Left lung (tissue), 10 donors: ENCODE measurements around the gene FAM111A. TPM values are rescaled to one million over a fixed set of nuclear protein-coding genes. Genes with fewer than 3 reads are reported as not detected.

Source experiments
- ATAC-seq: fragments of 200-7000 bp; cut with Tn5 transposase; one replicate; pipeline ENCODE4 v1.9.1; 2020; ENCODE audit warnings: moderate library complexity
- DNase-seq, 4 donors: peaks; one replicate each; pipeline ENCODE4 v3.0.0-alpha.2; 2013 to 2020
- H3K27ac ChIP-seq, 2 donors: fragments of 200-600 bp; sonication (generic) in 1 of 2; one replicate each; pipeline versions ENCODE4 v1.5.0 to v1.8.0; 2020 to 2021
- H3K27me3 ChIP-seq, 2 donors: fragments of 200-600 bp; sonication (generic) in 1 of 2; one replicate each; pipeline versions ENCODE4 v1.5.0 to v1.8.0; 2020 to 2021
- H3K36me3 ChIP-seq, 2 donors: fragments of 200-600 bp; sonication (generic) in 1 of 2; one replicate each; pipeline versions ENCODE4 v1.5.0 to v1.8.0; 2020 to 2021
- H3K4me1 ChIP-seq, 2 donors: fragments of 200-600 bp; one replicate each; pipeline ENCODE4 v1.8.0; 2021
- H3K4me3 ChIP-seq, 2 donors: fragments of 200-600 bp; sonication (generic) in 1 of 2; one replicate each; pipeline versions ENCODE4 v1.5.0 to v1.8.0; 2020 to 2021; ENCODE audit warnings: mild to moderate bottlenecking in 1 of 2
- H3K9me3 ChIP-seq, 2 donors: fragments of 200-600 bp; sonication (generic) in 1 of 2; one replicate each; pipeline versions ENCODE4 v1.5.0 to v1.8.0; 2020 to 2021
- intact Hi-C, 2 donors: fragments of 100-400 bp; cut with DNase I; formaldehyde crosslinking; loops; one replicate each; pipeline versions ENCODE4 v1.11.2 to v1.14.2; 2022
- polyA plus RNA-seq, 6 donors: library from polyadenylated mRNA; unstranded; fragments of 120-200 nt; gene quantifications; one replicate each; pipeline ENCODE4 v1.2.1, GENCODE V29; 2013; ENCODE audit not compliant: insufficient read length in 6 of 6
- total RNA-seq, 2 donors: library from RNA; stranded (reverse); fragmentation: NEBNext Ultra II Directional; extraction: Animal tissue kit (Norgen Biotek cat#: 25700); gene quantifications; one replicate each; pipeline ENCODE4 v1.2.1, GENCODE V29; 2021
- TF ChIP-seq, protein P1 (sequence below), 2 donors: fragments of 200-600 bp; sonication (generic) in 1 of 2; IDR thresholded peaks; one replicate each; pipeline versions ENCODE4 v1.5.0 to v1.8.0; 2021; ENCODE audit warnings: antibody characterized with exemption in 2 of 2
- donor health status: DM: no; HTN: yes; CAD: no.
- donor health status: DM: no; HTN: no; CAD: no.

Gene FAM111A
- total and polyA plus RNA-seq, 8 donors: 50.3 to 113 (median 91.7) TPM

DNA sequence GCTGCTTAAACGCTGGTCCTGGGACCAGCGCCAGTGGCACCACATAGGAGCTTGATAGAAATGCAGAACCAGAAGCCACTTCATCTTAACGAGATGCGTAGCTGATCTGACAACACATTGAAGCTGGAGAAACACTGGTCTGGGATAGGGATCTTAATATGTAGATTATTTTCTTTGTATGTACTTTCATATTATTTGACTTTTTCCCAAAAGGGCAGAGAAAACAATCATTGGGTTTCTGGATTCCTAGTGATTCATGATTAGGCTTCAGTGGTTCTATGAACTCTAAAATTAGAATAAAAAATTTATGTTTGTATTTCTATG is 57.7 kb downstream of the FAM111A start:
- intact Hi-C loops: loop anchor here in 1 of 2 donors (10.0 kb wide), 1 partner anchor 84 kb away; no protein-coding TSS in a partner anchor
- TF ChIP-seq, protein P1, sequence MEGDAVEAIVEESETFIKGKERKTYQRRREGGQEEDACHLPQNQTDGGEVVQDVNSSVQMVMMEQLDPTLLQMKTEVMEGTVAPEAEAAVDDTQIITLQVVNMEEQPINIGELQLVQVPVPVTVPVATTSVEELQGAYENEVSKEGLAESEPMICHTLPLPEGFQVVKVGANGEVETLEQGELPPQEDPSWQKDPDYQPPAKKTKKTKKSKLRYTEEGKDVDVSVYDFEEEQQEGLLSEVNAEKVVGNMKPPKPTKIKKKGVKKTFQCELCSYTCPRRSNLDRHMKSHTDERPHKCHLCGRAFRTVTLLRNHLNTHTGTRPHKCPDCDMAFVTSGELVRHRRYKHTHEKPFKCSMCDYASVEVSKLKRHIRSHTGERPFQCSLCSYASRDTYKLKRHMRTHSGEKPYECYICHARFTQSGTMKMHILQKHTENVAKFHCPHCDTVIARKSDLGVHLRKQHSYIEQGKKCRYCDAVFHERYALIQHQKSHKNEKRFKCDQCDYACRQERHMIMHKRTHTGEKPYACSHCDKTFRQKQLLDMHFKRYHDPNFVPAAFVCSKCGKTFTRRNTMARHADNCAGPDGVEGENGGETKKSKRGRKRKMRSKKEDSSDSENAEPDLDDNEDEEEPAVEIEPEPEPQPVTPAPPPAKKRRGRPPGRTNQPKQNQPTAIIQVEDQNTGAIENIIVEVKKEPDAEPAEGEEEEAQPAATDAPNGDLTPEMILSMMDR (IDR thresholded peaks at IDR 0.05): no peak

DNA sequence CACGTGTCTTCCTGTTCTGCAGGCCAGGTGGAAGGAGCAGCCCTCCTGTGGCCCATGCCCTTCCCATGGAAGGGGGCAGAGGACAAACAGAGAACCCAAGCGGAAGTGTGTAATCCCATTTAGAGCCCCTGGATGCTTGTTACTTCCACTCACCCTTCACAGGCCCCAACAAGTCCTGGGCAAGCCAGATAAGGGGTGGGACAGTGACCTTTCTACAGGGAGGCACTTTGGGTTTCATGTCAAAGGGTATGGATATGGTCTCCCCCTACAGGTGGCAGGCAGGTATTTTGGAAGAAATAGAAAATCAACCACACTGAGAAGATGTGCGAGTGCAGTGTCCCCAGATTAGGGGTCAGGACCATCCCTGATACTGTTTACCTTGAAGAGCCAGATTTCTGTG is 58.7 kb downstream of the FAM111A start:
- TF ChIP-seq, protein P1 (IDR thresholded peaks at IDR 0.05): no peak
- H3K27ac ChIP-seq: no peak overlapping the region
- intact Hi-C loops: loop anchor here in 1 of 2 donors (10.0 kb wide), 1 partner anchor 83 kb away; no protein-coding TSS in a partner anchor
- peaks cover 0 to 41% of the 10 kb centered on the region in 2 donors for H3K36me3 ChIP-seq
- H3K4me1 ChIP-seq: peaks cover 12 to 46% of the 10 kb centered on the region in 2 donors
- ATAC-seq (no peak), DNase-seq (no peak)
- no peaks in the 10 kb centered on the region for H3K27me3 ChIP-seq
- H3K4me3 ChIP-seq: no peak overlapping the region
- H3K9me3 ChIP-seq: no peaks in the 10 kb centered on the region

More for the DNA sequence above, 57.7 kb downstream of the FAM111A start:
- Histone ChIP-seq H3K4me1 (peaks cover 12 to 49% of the 10 kb centered on the region in 2 donors), H3K27me3 (no peaks in the 10 kb centered on the region), H3K36me3 (peaks cover 0 to 46% of the 10 kb centered on the region in 2 donors), H3K9me3 (no peaks in the 10 kb centered on the region), H3K27ac (peak overlapping the region in 1 of 2 donors; percentile 9), H3K4me3 (no peak overlapping the region)
- DNase-seq: no peak
- ATAC-seq: no peak

Other genes with a start within 250 kb of the FAM111A start
- gene GLYATL1, start 203.4 kb upstream of the FAM111A start, total RNA-seq: not detected
- 1 to 10 TPM; 2.4 to 6.0 (median 4.4) TPM for gene GLYATL1, start 203.4 kb upstream of the FAM111A start, polyA plus RNA-seq
- not detected for gene GLYATL1B, start 56.5 kb upstream of the FAM111A start, total RNA-seq
- gene GLYATL1B, start 56.5 kb upstream of the FAM111A start, polyA plus RNA-seq: under 1 TPM in 5 of 6 donors, not detected in 1; 0.30 to 0.66 (median 0.38) TPM
- gene FAM111B, start 35.6 kb upstream of the FAM111A start, total RNA-seq: 10 to 100 TPM; 11.4 to 15.0 TPM
- gene FAM111B, start 35.6 kb upstream of the FAM111A start, polyA plus RNA-seq: 10 to 100 TPM; 11.5 to 21.7 (median 14.2) TPM
- gene DTX4, start 29.3 kb downstream of the FAM111A start, total RNA-seq: 10 to 100 TPM; 33.2 to 43.4 TPM
- gene DTX4, start 29.3 kb downstream of the FAM111A start, polyA plus RNA-seq: 10 to 100 TPM; 65.0 to 74.9 (median 70.0) TPM
- 10 to 100 TPM; 23.5 to 68.7 TPM for gene MPEG1, start 70.1 kb downstream of the FAM111A start, total RNA-seq
- 10 to 100 TPM; 12.3 to 16.9 (median 14.9) TPM for gene MPEG1, start 70.1 kb downstream of the FAM111A start, polyA plus RNA-seq
- gene OR5AN1, start 216.0 kb downstream of the FAM111A start, total RNA-seq: not detected
- not detected for gene OR5AN1, start 216.0 kb downstream of the FAM111A start, polyA plus RNA-seq